HepG2 (cell line): ENCODE data around the gene ZKSCAN3. TPM values are rescaled to one million over a fixed set of nuclear protein-coding genes. Genes with fewer than 3 reads are reported as not detected.

ENCODE experiments used
- ATF7-NPFF ChIP-seq: sonication (generic); formaldehyde crosslinking; IDR thresholded peaks from 2 replicates; pipeline ENCODE4 v1.8.1; 2023; ENCODE audit warnings: mild to moderate bottlenecking, low read depth, missing genetic modification reagents, moderate library complexity
- CERS6 ChIP-seq: sonication (generic); formaldehyde crosslinking; IDR thresholded peaks from 2 replicates; pipeline ENCODE4 v1.5.0; 2020; ENCODE audit warnings: missing genetic modification reagents
- CHD2 ChIP-seq: IDR thresholded peaks from 2 replicates; pipeline ENCODE4 v1.6.1; 2011; ENCODE audit warnings: low read depth, low read length, improper control_type of control experiment
- EP300 ChIP-seq, 3 experiments: sonication (generic) in 1 of 3; formaldehyde crosslinking in 1 of 3; IDR thresholded peaks; 2 replicates each; pipeline versions ENCODE4 v1.5.1 to v1.6.1; 2011 to 2020; ENCODE audit warnings: low read depth in 2 of 3, low read length in 2 of 3, borderline replicate concordance in 1 of 3, improper control_type of control experiment in 1 of 3, mild to moderate bottlenecking in 1 of 3, missing genetic modification reagents in 1 of 3, moderate library complexity in 1 of 3
- FOXC1 ChIP-seq: sonication (generic); formaldehyde crosslinking; IDR thresholded peaks from 2 replicates; pipeline ENCODE4 v1.8.0; 2022; ENCODE audit warnings: mild to moderate bottlenecking, missing genetic modification reagents, borderline replicate concordance
- FOXO1 ChIP-seq: sonication (generic); formaldehyde crosslinking; IDR thresholded peaks from 2 replicates; pipeline ENCODE4 v1.4.0; 2020; ENCODE audit warnings: missing genetic modification reagents
- GLI4 ChIP-seq: sonication (generic); formaldehyde crosslinking; IDR thresholded peaks from 2 replicates; pipeline ENCODE4 v1.5.1; 2020; ENCODE audit warnings: missing genetic modification reagents, mild to moderate bottlenecking, moderate library complexity, borderline replicate concordance
- GPBP1L1 ChIP-seq: sonication (generic); formaldehyde crosslinking; IDR thresholded peaks from 2 replicates; pipeline ENCODE4 v1.5.0; 2020; ENCODE audit warnings: mild to moderate bottlenecking, missing genetic modification reagents
- LCORL ChIP-seq, 2 experiments: fragments of 450-650 bp in 1 of 2; sonication (generic) in 1 of 2; formaldehyde crosslinking in 1 of 2; IDR thresholded peaks; 2 replicates each; pipeline versions ENCODE4 v1.5.0 to v1.6.1; 2017 to 2020; ENCODE audit warnings: antibody characterized with exemption in 1 of 2, missing genetic modification reagents in 1 of 2
- PHF8 ChIP-seq: sonication (generic); formaldehyde crosslinking; IDR thresholded peaks from 2 replicates; pipeline ENCODE4 v1.5.0; 2020; ENCODE audit warnings: missing genetic modification reagents
- SAP130 ChIP-seq: IDR thresholded peaks from 2 replicates; pipeline ENCODE4 v1.6.1; 2016; ENCODE audit warnings: low read depth
- SNAPC4 ChIP-seq: sonication (generic); formaldehyde crosslinking; IDR thresholded peaks from 2 replicates; pipeline ENCODE4 v1.4.0; 2020; ENCODE audit warnings: mild to moderate bottlenecking, missing genetic modification reagents
- SP2 ChIP-seq: sonication (generic); formaldehyde crosslinking; IDR thresholded peaks from 2 replicates; pipeline ENCODE4 v1.5.1; 2020; ENCODE audit warnings: mild to moderate bottlenecking, missing genetic modification reagents
- TIGD3 ChIP-seq: sonication (generic); formaldehyde crosslinking; IDR thresholded peaks from 2 replicates; pipeline ENCODE4 v1.5.1; 2020; ENCODE audit warnings: mild to moderate bottlenecking, missing genetic modification reagents, borderline replicate concordance
- ZBTB34 ChIP-seq: sonication (generic); formaldehyde crosslinking; IDR thresholded peaks from 2 replicates; pipeline ENCODE4 v1.8.0; 2022; ENCODE audit warnings: mild to moderate bottlenecking, missing genetic modification reagents
- ZNF75D ChIP-seq: sonication (generic); formaldehyde crosslinking; IDR thresholded peaks from 2 replicates; pipeline ENCODE4 v1.8.1; 2023; ENCODE audit warnings: missing genetic modification reagents, mild to moderate bottlenecking, borderline replicate concordance
- ZNF775 ChIP-seq: sonication (generic); formaldehyde crosslinking; IDR thresholded peaks from 2 replicates; pipeline ENCODE4 v1.4.0; 2020; ENCODE audit warnings: missing genetic modification reagents, mild to moderate bottlenecking, moderate library complexity, borderline replicate concordance
- polyA plus RNA-seq, 8 experiments: library from polyadenylated mRNA; depleted of rRNA in 3 of 8; stranded (reverse) in 7 of 8; unstranded in 1 of 8; fragments of >200 nt; fragmentation: Illumina TruSeq in 4 of 8; extraction: Trizol in 4 of 8; gene quantifications; 2 replicates each; pipeline versions ENCODE4 v1.2.1 to v1.2.3, GENCODE V29; 2011 to 2016; ENCODE audit warnings: low read depth in 4 of 8, missing spikeins in 1 of 8, mixed read lengths in 1 of 8; ENCODE audit not compliant: insufficient read depth in 1 of 8
- total RNA-seq, 5 experiments: library from RNA; depleted of rRNA; stranded (reverse); fragments of >200 nt; fragmentation: Illumina TruSeq; extraction: Trizol; gene quantifications; 2 replicates each; pipeline ENCODE4 v1.2.3, GENCODE V29; 2016; ENCODE audit warnings: low read depth in 1 of 5

The ZKSCAN3 gene
- total and polyA plus RNA-seq, 2 of the 13 experiments (the other 11 are each of a cell fraction or from before 2014, with no cell fraction given), result 3.3 to 7.4 TPM

GRCh38 chr6:28399350-28400121, 49.8 kb downstream of the ZKSCAN3 start, which contains the start of gene ZSCAN12 (continued):
- TF ChIP-seq LCORL (IDR thresholded peaks at IDR 0.05), result peak; percentile 47
- TF ChIP-seq LCORL (CRISPR knock-in tag; IDR thresholded peaks at IDR 0.05), result peak; percentile 97
- TF ChIP-seq CERS6 (CRISPR knock-in tag), result no peak
- TF ChIP-seq SAP130 (CRISPR knock-in tag), result peak; percentile 97
- peak; percentile 54; the same call in 1 of the 2 replicates for TF ChIP-seq SP2 (CRISPR knock-in tag)
- peak; percentile 77; the same call in 1 of the 2 replicates for TF ChIP-seq ZBTB34 (CRISPR knock-in tag)
- TF ChIP-seq GLI4 (CRISPR knock-in tag), result peak; percentile 73; the same call in 1 of the 2 replicates
- TF ChIP-seq EP300 (IDR thresholded peaks at IDR 0.05; ENCODE audit: low read depth in 2 of 2, low read length in 2 of 2), result peak in 1 of 2 experiments; percentile 64; a peak in 3 of 4 replicates
- no peak for TF ChIP-seq EP300 (CRISPR knock-in tag; IDR thresholded peaks at IDR 0.05; ENCODE audit: borderline replicate concordance)
- peak; percentile 82; the same call in 1 of the 2 replicates for TF ChIP-seq ZNF75D (CRISPR knock-in tag)
- TF ChIP-seq FOXO1 (CRISPR knock-in tag), result no peak
- TF ChIP-seq PHF8 (CRISPR knock-in tag), result peak; percentile 99
- peak; percentile 95 for TF ChIP-seq SNAPC4 (CRISPR knock-in tag)
- no peak for TF ChIP-seq TIGD3 (CRISPR knock-in tag)
- no peak for TF ChIP-seq GPBP1L1 (CRISPR knock-in tag)
- 0 out of 2 replicates have a peak, but pooled peaks have one; percentile 89 for TF ChIP-seq FOXC1
- peak; percentile 65; the same call in 1 of the 2 replicates for TF ChIP-seq ZNF775
- no peak for TF ChIP-seq CHD2
- no peak; the same call in 1 of the 2 replicates for TF ChIP-seq ATF7-NPFF (CRISPR knock-in tag)
